Ascending aorta (tissue), 2 donors: ENCODE results near the gene SLC13A4. TPM values are rescaled to one million over a fixed set of nuclear protein-coding genes. Genes with fewer than 3 reads are reported as not detected.
A peak's percentile ranks its signal among the peaks of the same experiment; 100 is the strongest.

ENCODE experiments used
- DNase-seq, 2 donors: peaks; one replicate each; pipeline ENCODE4 v3.0.0-alpha.2; 2019; ENCODE audit warnings: low spot score in 2 of 2
- H3K27ac ChIP-seq, 2 donors: fragments of 200-600 bp; sonication (generic); one replicate each; pipeline ENCODE4 v1.5.1; 2016 to 2017; ENCODE audit warnings: mild to moderate bottlenecking in 1 of 2
- H3K27me3 ChIP-seq: fragments of 200-600 bp; sonication (generic); one replicate; pipeline ENCODE4 v1.5.1; 2017
- H3K36me3 ChIP-seq, 2 donors: fragments of 200-600 bp; sonication (generic); one replicate each; pipeline ENCODE4 v1.5.1; 2016
- H3K4me1 ChIP-seq, 2 donors: fragments of 200-600 bp; sonication (generic); one replicate each; pipeline ENCODE4 v1.5.1; 2016 to 2017; ENCODE audit warnings: mild to moderate bottlenecking in 1 of 2
- H3K4me3 ChIP-seq, 2 donors: fragments of 200-600 bp; sonication (generic); one replicate each; pipeline ENCODE4 v1.5.1; 2016 to 2017; ENCODE audit warnings: mild to moderate bottlenecking in 1 of 2
- H3K9me3 ChIP-seq, 2 donors: fragments of 200-600 bp; sonication (generic); one replicate each; pipeline ENCODE4 v1.5.1; 2016
- intact Hi-C: fragments of 100-400 bp; cut with DNase I; formaldehyde crosslinking; loops from one replicate; pipeline ENCODE4 v1.15.1; 2023
- total RNA-seq: library from RNA; depleted of rRNA; stranded (reverse); fragments of >200 nt; gene quantifications from one replicate; pipeline ENCODE4 v1.1.0, GENCODE V29; 2016
- TF ChIP-seq, protein P1 (sequence below), 3 experiments: fragments of 200-600 bp in 2 of 3; fragments of 450-650 bp in 1 of 3; sonication (generic) in 2 of 3; IDR thresholded peaks; one replicate each; pipeline ENCODE4 v1.5.1; 2016 to 2019; ENCODE audit warnings: antibody characterized with exemption in 3 of 3, mild to moderate bottlenecking in 1 of 3, moderate library complexity in 1 of 3

SLC13A4 gene
- total RNA-seq, 1 donor from 2014 or later = 0.21 TPM

DNA sequence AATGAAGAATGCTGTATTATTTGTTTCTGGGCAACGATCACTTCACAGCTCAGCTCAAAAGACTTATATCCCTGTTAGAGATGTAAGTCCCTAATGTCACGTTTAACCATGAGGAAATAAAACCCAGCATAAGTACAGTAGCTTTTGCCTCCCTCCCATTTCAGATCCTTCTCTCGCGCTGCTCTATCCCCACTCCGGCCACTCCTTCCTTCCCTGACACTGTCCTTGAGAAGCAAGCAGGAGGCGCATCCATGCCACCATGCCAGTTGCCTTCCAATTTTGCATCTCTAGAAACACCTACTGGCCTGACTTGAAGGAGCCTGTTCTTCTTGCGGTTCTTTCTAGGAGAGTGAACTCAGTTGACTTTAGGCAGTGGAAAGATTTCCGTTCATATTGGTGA is 19.4 kb upstream of the SLC13A4 start:
- no peak for DNase-seq
- Histone ChIP-seq H3K27me3 (no peaks in the 10 kb centered on the region), H3K4me1 (peaks cover 18 to 38% of the 10 kb centered on the region in 2 donors), H3K4me3 (peak overlapping the region; percentile 45 to 62), H3K9me3 (no peaks in the 10 kb centered on the region), H3K36me3 (no peaks in the 10 kb centered on the region), H3K27ac (peak overlapping the region; percentile 91 to 94)
- intact Hi-C loops = loop anchor here (5.0 kb wide), 2 partner anchors 230 to 535 kb away; partner anchors contain the start of genes MTPN and WDR91
- TF ChIP-seq, protein P1, sequence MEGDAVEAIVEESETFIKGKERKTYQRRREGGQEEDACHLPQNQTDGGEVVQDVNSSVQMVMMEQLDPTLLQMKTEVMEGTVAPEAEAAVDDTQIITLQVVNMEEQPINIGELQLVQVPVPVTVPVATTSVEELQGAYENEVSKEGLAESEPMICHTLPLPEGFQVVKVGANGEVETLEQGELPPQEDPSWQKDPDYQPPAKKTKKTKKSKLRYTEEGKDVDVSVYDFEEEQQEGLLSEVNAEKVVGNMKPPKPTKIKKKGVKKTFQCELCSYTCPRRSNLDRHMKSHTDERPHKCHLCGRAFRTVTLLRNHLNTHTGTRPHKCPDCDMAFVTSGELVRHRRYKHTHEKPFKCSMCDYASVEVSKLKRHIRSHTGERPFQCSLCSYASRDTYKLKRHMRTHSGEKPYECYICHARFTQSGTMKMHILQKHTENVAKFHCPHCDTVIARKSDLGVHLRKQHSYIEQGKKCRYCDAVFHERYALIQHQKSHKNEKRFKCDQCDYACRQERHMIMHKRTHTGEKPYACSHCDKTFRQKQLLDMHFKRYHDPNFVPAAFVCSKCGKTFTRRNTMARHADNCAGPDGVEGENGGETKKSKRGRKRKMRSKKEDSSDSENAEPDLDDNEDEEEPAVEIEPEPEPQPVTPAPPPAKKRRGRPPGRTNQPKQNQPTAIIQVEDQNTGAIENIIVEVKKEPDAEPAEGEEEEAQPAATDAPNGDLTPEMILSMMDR (IDR thresholded peaks at IDR 0.05) = no peak

DNA sequence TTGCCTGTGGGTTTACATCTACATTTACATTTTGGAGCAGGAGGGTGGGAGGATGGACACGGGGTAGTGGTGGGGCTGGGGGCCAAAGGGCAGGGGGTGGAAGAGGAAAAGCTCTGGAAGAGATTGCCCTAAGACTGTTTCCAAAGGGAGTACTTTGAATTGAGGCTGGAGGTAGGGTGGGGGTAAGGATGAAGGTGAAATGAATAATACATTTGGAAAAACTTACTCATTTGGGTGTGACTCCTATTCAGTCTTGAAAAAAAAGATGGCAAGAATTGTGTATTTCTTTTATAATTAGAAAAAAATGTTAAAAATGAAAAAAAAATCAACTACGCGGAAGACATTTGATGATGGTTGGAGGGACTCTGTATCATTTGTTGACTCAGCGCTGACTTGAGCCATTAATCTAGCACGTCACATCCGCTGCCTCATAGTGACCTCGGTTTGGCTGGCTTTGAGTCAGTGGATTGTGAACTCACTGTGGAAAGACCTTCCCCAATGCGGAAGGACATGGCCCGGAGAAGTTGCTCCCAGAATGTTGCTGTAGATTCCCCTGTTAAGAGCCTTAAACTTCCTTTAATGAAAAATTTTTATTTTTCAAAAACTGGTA is 17.8 kb upstream of the SLC13A4 start:
- Histone ChIP-seq H3K9me3 (no peaks in the 10 kb centered on the region), H3K27ac (peak overlapping the region; percentile 94), H3K36me3 (peaks cover 2 to 4% of the 10 kb centered on the region in 2 donors), H3K4me1 (peaks cover 23 to 45% of the 10 kb centered on the region in 2 donors), H3K27me3 (no peaks in the 10 kb centered on the region), H3K4me3 (peak overlapping the region; percentile 16 to 62)
- peak; percentile 75 to 96 for DNase-seq
- TF ChIP-seq, protein P1 (IDR thresholded peaks at IDR 0.05) = no peak
- intact Hi-C loops = loop anchor here (1.0 to 5.0 kb wide), 7 partner anchors 12 to 534 kb away; partner anchors contain the start of genes MTPN, STMP1 and WDR91

DNA sequence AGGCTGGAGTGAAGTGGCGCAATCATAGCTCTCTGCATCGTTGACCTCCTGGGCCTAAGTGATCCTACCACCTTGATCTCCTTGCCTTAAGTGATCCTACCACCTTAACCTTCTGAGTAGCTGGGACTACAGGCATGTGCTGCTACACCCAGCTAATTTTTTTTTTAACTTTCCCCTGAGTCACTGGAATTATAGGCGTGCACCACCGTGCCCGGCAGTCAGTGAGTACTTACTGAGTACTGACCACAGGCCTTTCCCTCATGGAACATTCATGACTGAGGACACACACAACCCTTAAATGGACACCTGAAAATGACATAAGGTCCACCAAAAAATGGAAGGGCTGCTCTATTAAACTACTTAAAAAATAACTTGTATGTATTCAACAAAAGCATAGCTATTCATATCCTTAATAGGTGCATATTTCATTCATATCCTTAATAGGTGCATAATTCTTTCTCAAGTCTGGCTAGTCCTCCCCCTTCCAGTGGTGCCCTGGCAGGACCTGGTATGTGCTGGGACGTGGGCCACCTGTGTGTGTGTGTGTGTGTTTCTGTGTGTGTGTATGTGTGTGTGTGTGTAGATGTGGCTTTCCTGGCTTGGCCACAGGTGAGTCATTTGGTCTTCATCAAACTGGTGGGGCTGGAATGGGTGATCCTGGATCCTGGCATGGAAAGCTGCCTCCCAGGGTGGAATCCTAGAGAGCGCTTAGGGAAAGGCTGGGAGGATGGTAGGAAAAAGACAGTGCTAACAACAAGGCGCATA is 17.1 kb upstream of the SLC13A4 start:
- Histone ChIP-seq H3K27me3 (no peaks in the 10 kb centered on the region), H3K27ac (peak overlapping the region; percentile 94), H3K4me3 (peak overlapping the region; percentile 35 to 55), H3K36me3 (peaks cover 4 to 7% of the 10 kb centered on the region in 2 donors), H3K9me3 (no peaks in the 10 kb centered on the region), H3K4me1 (peaks cover 23 to 45% of the 10 kb centered on the region in 2 donors)
- peak; percentile 37 to 82 for DNase-seq
- TF ChIP-seq, protein P1 (IDR thresholded peaks at IDR 0.05) = no peak
- intact Hi-C loops = loop anchor here (1.0 to 5.0 kb wide), 7 partner anchors 13 to 533 kb away; partner anchors contain the start of genes MTPN, STMP1 and WDR91

DNA sequence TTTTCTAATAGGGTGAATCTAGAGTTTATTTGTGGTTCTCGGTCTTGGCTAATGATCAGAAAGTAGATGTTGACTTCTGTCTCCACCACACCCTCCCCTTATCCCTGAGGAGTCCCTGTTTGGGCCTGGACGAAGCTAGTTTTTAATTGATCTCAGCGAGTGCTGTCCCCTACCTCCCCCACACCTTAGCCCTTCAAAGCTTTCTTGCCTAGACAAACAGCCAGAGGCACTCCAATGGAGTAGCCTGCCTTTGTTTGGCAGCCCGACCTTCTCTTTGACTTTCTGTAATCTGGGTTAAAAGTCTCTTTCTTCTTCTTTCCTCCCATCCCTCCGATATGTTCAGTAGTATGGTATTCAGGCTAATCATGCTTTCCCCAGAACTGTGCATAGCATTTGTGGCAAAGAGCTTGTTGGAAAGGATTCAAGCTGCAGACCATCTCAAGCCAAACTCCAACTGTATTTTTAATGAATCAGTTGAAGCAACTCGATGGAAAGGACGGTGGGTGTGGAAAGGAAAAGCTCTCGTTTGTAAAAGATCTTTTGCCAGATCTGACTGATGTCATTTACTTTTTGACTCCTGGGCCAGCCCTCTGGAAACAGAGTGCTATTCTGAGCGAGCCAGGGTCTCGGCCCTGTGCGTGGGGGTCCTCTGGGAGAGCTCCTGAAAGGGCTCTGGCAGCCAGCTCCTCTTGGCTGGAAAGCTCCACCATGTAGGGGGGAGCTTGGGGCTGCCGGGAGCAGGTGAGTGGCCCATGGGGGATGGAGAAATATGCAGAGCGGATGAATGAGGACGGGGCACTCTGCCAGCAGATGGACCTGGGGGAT is 16.1 kb upstream of the SLC13A4 start:
- no peaks in the 10 kb centered on the region for H3K9me3 ChIP-seq
- peaks cover 4 to 8% of the 10 kb centered on the region in 2 donors for H3K36me3 ChIP-seq
- intact Hi-C loops = loop anchor here (2.0 kb wide), 4 partner anchors 29 to 81 kb away; partner anchors contain the start of gene STMP1
- peak in 1 of 2 donors; percentile 74 for DNase-seq
- H3K4me3 ChIP-seq = peak overlapping the region; percentile 35 to 55
- H3K27me3 ChIP-seq = no peaks in the 10 kb centered on the region
- TF ChIP-seq, protein P1 (IDR thresholded peaks at IDR 0.05) = no peak
- peaks cover 20 to 40% of the 10 kb centered on the region in 2 donors for H3K4me1 ChIP-seq
- H3K27ac ChIP-seq = peak overlapping the region; percentile 94

DNA sequence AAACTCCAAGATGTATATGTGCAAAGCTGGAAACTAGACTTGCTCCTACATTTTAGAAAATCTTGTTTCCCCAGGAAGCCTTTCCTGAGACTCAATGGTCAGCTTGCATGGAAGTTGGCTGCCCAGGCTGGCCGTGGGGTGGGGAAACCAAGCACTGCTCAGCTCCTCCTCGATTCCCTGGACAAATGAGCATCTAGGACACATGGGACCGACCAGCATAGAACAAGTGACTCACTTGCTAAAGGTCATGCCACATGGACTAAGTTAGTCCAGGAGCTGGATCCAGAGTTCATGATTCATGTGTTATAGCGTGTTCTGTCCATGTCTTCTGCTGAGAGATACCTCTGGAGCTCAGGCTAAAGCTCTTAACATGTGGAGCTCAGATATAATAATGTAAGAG is 14.4 kb upstream of the SLC13A4 start:
- peaks cover 20 to 38% of the 10 kb centered on the region in 2 donors for H3K4me1 ChIP-seq
- intact Hi-C loops = no loop called here
- no peak overlapping the region for H3K4me3 ChIP-seq
- H3K9me3 ChIP-seq = no peaks in the 10 kb centered on the region
- H3K36me3 ChIP-seq = peaks cover 4 to 8% of the 10 kb centered on the region in 2 donors
- H3K27ac ChIP-seq = peak overlapping the region; percentile 37 to 68
- no peaks in the 10 kb centered on the region for H3K27me3 ChIP-seq
- TF ChIP-seq, protein P1 (IDR thresholded peaks at IDR 0.05) = no peak
- peak in 1 of 2 donors; percentile 69 for DNase-seq
